Osteoblast (primary cell): ENCODE results near the gene ADARB2. TPM values are rescaled to one million over a fixed set of nuclear protein-coding genes. Genes with fewer than 3 reads are reported as not detected.

Experiments
- DNase-seq: peaks from one replicate; pipeline ENCODE4 v3.0.0; 2011; ENCODE audit warnings: low spot score, mixed read lengths; ENCODE audit not compliant: insufficient read length; ENCODE audit errors: missing footprints
- H2AFZ ChIP-seq: 2 replicates; pipeline ENCODE4 v1.6.0; 2011; ENCODE audit warnings: mild to moderate bottlenecking, low read length
- H3K27ac ChIP-seq: 2 replicates; pipeline ENCODE4 v1.5.1; 2011; ENCODE audit warnings: mild to moderate bottlenecking, low read depth, low read length, moderate library complexity
- H3K27me3 ChIP-seq: 2 replicates; pipeline ENCODE4 v1.6.0; 2012; ENCODE audit warnings: mild to moderate bottlenecking, control low read depth, inconsistent platforms, low read length, moderate library complexity; ENCODE audit not compliant: insufficient read depth
- H3K36me3 ChIP-seq: 2 replicates; pipeline ENCODE4 v1.5.1; 2011; ENCODE audit warnings: mild to moderate bottlenecking, low read length, control low read depth, moderate library complexity; ENCODE audit not compliant: insufficient read depth
- H3K4me1 ChIP-seq: 2 replicates; pipeline ENCODE4 v1.5.1; 2011; ENCODE audit warnings: mild to moderate bottlenecking, low read length, control low read depth, moderate library complexity; ENCODE audit not compliant: insufficient read depth
- H3K4me2 ChIP-seq: 2 replicates; pipeline ENCODE4 v1.6.0; 2011; ENCODE audit warnings: mild to moderate bottlenecking, low read length; ENCODE audit not compliant: insufficient read depth
- H3K4me3 ChIP-seq: fragments of 200-600 bp; sonication (generic); 3 replicates; pipeline ENCODE4 v1.5.1; 2012; ENCODE audit warnings: mild to moderate bottlenecking, low read length, inconsistent platforms; ENCODE audit not compliant: insufficient read depth
- H3K79me2 ChIP-seq: 2 replicates; pipeline ENCODE4 v1.6.0; 2012; ENCODE audit warnings: mild to moderate bottlenecking, low read length, control low read depth, inconsistent platforms; ENCODE audit not compliant: insufficient read depth
- H3K9me3 ChIP-seq: 2 replicates; pipeline ENCODE4 v1.5.1; 2011; ENCODE audit warnings: low read depth, low read length, control low read depth
- H4K20me1 ChIP-seq: 2 replicates; pipeline ENCODE4 v1.6.0; 2012; ENCODE audit warnings: mild to moderate bottlenecking, low read length, control low read depth; ENCODE audit not compliant: insufficient read depth
- CTCF ChIP-seq: IDR thresholded peaks from 2 replicates; pipeline ENCODE4 v1.5.1; 2011; ENCODE audit warnings: mild to moderate bottlenecking, low read depth, low read length, moderate library complexity; ENCODE audit errors: extremely low read depth
- total RNA-seq: library from RNA; depleted of rRNA; stranded (reverse); fragments of >200 nt; gene quantifications from 2 replicates; pipeline ENCODE4 v1.2.3, GENCODE V29; 2012

Gene ADARB2
- total RNA-seq, 1 donor, result not detected

GRCh38 chr10:1360011-1360557, 377.2 kb downstream of the ADARB2 start:
- H3K27me3 ChIP-seq, result no peaks in the 10 kb centered on the region
- H3K4me3 ChIP-seq, result no peak overlapping the region
- no peaks in the 10 kb centered on the region for H3K79me2 ChIP-seq
- H3K27ac ChIP-seq, result no peak overlapping the region
- H2AFZ ChIP-seq, result no peak overlapping the region
- no peaks in the 10 kb centered on the region for H3K4me1 ChIP-seq
- TF ChIP-seq CTCF, result no peak
- no peaks in the 10 kb centered on the region for H3K9me3 ChIP-seq
- no peaks in the 10 kb centered on the region for H3K36me3 ChIP-seq
- H4K20me1 ChIP-seq, result no peaks in the 10 kb centered on the region
- H3K4me2 ChIP-seq, result no peak overlapping the region
- DNase-seq, result no peak

GRCh38 chr10:1359626-1359955, 377.7 kb downstream of the ADARB2 start:
- no peak for DNase-seq
- no peak for TF ChIP-seq CTCF

GRCh38 chr10:1358860-1359625, 378.3 kb downstream of the ADARB2 start:
- no peaks in the 10 kb centered on the region for H3K4me1 ChIP-seq
- H3K27me3 ChIP-seq, result no peaks in the 10 kb centered on the region

More at GRCh38 chr10:1359626-1359955, 377.7 kb downstream of the ADARB2 start:
- Histone ChIP-seq H3K9me3 (no peaks in the 10 kb centered on the region), H2AFZ (no peak overlapping the region), H3K27ac (no peak overlapping the region), H3K36me3 (no peaks in the 10 kb centered on the region), H3K79me2 (no peaks in the 10 kb centered on the region), H3K4me1 (no peaks in the 10 kb centered on the region), H4K20me1 (no peaks in the 10 kb centered on the region), H3K4me3 (no peak overlapping the region), H3K27me3 (no peaks in the 10 kb centered on the region), H3K4me2 (no peak overlapping the region)

More at GRCh38 chr10:1358860-1359625, 378.3 kb downstream of the ADARB2 start:
- H3K4me2 ChIP-seq, result no peak overlapping the region
- TF ChIP-seq CTCF, result no peak
- no peak overlapping the region for H3K4me3 ChIP-seq
- no peak overlapping the region for H3K27ac ChIP-seq
- no peaks in the 10 kb centered on the region for H3K79me2 ChIP-seq
- H2AFZ ChIP-seq, result no peak overlapping the region
- no peaks in the 10 kb centered on the region for H3K36me3 ChIP-seq
- no peak for DNase-seq
- H3K9me3 ChIP-seq, result no peaks in the 10 kb centered on the region
- H4K20me1 ChIP-seq, result no peaks in the 10 kb centered on the region
